ENCODE results near the gene VTA1. TPM values are rescaled to one million over a fixed set of nuclear protein-coding genes. Genes with fewer than 3 reads are reported as not detected.
"Not testable (repeated sequence)": the region's sequence is repeated elsewhere in the genome, so short reads cannot be mapped to it uniquely, and the experiment has no call there.

Gene VTA1
- total RNA-seq, 4 donors from 2014 or later: 42.2 to 55.0 (median 50.2) TPM

DNA sequence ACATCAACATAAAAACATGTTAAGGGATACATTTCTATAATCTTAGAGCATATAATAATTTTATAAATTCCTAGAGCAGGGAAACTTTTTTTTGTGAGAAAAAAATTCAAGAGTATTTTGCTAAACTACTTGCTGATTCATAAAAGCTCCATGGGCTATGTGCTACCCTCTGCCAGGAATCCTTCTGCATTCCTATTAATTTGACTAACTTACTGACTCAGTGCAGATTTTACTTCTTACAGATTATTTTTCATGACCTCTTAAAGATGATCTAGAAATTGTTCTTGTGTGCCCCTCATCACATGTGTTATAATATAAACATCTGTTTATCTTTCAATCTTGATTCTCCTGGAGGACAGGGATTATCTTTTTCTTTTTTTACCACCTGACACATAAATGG, 5.7 kb downstream of the VTA1 start:
- H3K27ac ChIP-seq: no peak overlapping the region
- H3K9me3 ChIP-seq: no peaks in the 10 kb centered on the region
- no peak overlapping the region for H3K4me3 ChIP-seq
- H3K27me3 ChIP-seq: no peaks in the 10 kb centered on the region
- H3K4me1 ChIP-seq: peaks cover 14 to 42% (median 18%) of the 10 kb centered on the region in 3 donors
- intact Hi-C loops (cut with DNase I): loop anchor here (10.0 kb wide), 2 partner anchors 52 to 232 kb away; no protein-coding TSS in a partner anchor
- TF ChIP-seq, protein P1, sequence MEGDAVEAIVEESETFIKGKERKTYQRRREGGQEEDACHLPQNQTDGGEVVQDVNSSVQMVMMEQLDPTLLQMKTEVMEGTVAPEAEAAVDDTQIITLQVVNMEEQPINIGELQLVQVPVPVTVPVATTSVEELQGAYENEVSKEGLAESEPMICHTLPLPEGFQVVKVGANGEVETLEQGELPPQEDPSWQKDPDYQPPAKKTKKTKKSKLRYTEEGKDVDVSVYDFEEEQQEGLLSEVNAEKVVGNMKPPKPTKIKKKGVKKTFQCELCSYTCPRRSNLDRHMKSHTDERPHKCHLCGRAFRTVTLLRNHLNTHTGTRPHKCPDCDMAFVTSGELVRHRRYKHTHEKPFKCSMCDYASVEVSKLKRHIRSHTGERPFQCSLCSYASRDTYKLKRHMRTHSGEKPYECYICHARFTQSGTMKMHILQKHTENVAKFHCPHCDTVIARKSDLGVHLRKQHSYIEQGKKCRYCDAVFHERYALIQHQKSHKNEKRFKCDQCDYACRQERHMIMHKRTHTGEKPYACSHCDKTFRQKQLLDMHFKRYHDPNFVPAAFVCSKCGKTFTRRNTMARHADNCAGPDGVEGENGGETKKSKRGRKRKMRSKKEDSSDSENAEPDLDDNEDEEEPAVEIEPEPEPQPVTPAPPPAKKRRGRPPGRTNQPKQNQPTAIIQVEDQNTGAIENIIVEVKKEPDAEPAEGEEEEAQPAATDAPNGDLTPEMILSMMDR (IDR thresholded peaks at IDR 0.05): no peak
- no peak for TF ChIP-seq POLR2A (IDR thresholded peaks at IDR 0.05)
- no peaks in the 10 kb centered on the region for H3K36me3 ChIP-seq
- DNase-seq: no peak

GRCh38 chr6:142153196-142153595, 6.1 kb downstream of the VTA1 start:
- peaks cover 10 to 37% (median 14%) of the 10 kb centered on the region in 3 donors for H3K4me1 ChIP-seq
- no peak for DNase-seq
- H3K36me3 ChIP-seq: no peaks in the 10 kb centered on the region
- no peaks in the 10 kb centered on the region for H3K9me3 ChIP-seq
- H3K4me3 ChIP-seq: no peak overlapping the region
- no peak overlapping the region for H3K27ac ChIP-seq
- intact Hi-C loops (cut with DNase I): loop anchor here (10.0 kb wide), 2 partner anchors 52 to 232 kb away; no protein-coding TSS in a partner anchor
- WGBS, 2 donors: 75 to 78% methylated on average over 2 of the region's 2 CpGs
- no peak for TF ChIP-seq POLR2A (IDR thresholded peaks at IDR 0.05)
- TF ChIP-seq, protein P1 (IDR thresholded peaks at IDR 0.05): no peak
- H3K27me3 ChIP-seq: no peaks in the 10 kb centered on the region

DNA sequence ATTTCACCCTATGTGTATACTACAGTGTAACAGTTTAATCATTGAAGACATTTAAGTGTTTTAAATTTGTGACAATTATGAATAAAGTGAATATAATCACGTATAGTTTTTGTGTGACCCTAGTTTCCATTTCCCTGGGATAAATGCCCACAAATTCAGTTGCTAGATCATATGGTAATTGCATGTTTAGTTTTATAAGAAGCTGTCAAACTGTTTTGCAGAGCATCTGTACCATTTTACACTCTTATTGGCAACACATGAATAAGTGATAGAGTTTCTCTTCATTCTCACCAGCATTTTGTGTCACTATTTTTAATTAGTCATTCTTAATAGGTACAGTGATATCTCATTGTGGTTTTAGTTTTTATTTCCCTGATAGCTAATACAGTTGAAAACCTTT, 7.3 kb downstream of the VTA1 start:
- no peak for TF ChIP-seq POLR2A (IDR thresholded peaks at IDR 0.05)
- TF ChIP-seq, protein P1 (IDR thresholded peaks at IDR 0.05): no peak
- Histone ChIP-seq H3K36me3 (no peaks in the 10 kb centered on the region), H3K4me1 (peaks cover 3 to 26% (median 4%) of the 10 kb centered on the region in 3 donors), H3K27me3 (no peaks in the 10 kb centered on the region), H3K4me3 (no peak overlapping the region), H3K27ac (no peak overlapping the region), H3K9me3 (no peaks in the 10 kb centered on the region)
- WGBS, 2 donors: 73 to 83% methylated on average over 1 of the region's 1 CpG
- no peak for DNase-seq
- intact Hi-C loops (cut with DNase I): loop anchor here (10.0 kb wide), 2 partner anchors 50 to 230 kb away; no protein-coding TSS in a partner anchor

GRCh38 chr6:142155091-142155490, 8.0 kb downstream of the VTA1 start:
- no peak for DNase-seq
- no peaks in the 10 kb centered on the region for H3K9me3 ChIP-seq
- no peak for TF ChIP-seq POLR2A (IDR thresholded peaks at IDR 0.05)
- TF ChIP-seq, protein P1 (IDR thresholded peaks at IDR 0.05): no peak
- peaks cover 0 to 18% (median 4%) of the 10 kb centered on the region in 3 donors for H3K4me1 ChIP-seq
- no peak overlapping the region for H3K4me3 ChIP-seq
- 78 to 79% methylated on average over 3 of the region's 3 CpGs for WGBS, 2 donors
- intact Hi-C loops (cut with DNase I): loop anchor here (10.0 kb wide), 2 partner anchors 50 to 230 kb away; no protein-coding TSS in a partner anchor
- no peak overlapping the region for H3K27ac ChIP-seq
- no peaks in the 10 kb centered on the region for H3K27me3 ChIP-seq
- no peaks in the 10 kb centered on the region for H3K36me3 ChIP-seq

GRCh38 chr6:142155895-142156757, 9.1 kb downstream of the VTA1 start:
- no peak for TF ChIP-seq POLR2A (IDR thresholded peaks at IDR 0.05)
- TF ChIP-seq, protein P1 (IDR thresholded peaks at IDR 0.05): peak in 5 of 6 experiments; percentile 15 to 58 (median 40)
- no peaks in the 10 kb centered on the region for H3K36me3 ChIP-seq
- no peak for DNase-seq
- no peak overlapping the region for H3K4me3 ChIP-seq
- no peaks in the 10 kb centered on the region for H3K9me3 ChIP-seq
- intact Hi-C loops (cut with DNase I): loop anchor here (10.0 kb wide), 2 partner anchors 49 to 229 kb away; no protein-coding TSS in a partner anchor
- H3K27me3 ChIP-seq: no peaks in the 10 kb centered on the region
- WGBS, 2 donors: 34 to 38% methylated on average over 5 of the region's 5 CpGs
- peaks cover 0 to 18% (median 4%) of the 10 kb centered on the region in 3 donors for H3K4me1 ChIP-seq
- no peak overlapping the region for H3K27ac ChIP-seq

- not testable (repeated sequence) for H3K4me3 ChIP-seq, H3K27ac ChIP-seq, H3K36me3 ChIP-seq, DNase-seq, H3K27me3 ChIP-seq, H3K9me3 ChIP-seq
- intact Hi-C loops (cut with DNase I): loop anchor here (10.0 kb wide), 2 partner anchors 48 to 228 kb away; no protein-coding TSS in a partner anchor
- WGBS, 2 donors: 81 to 83% methylated on average over 4 of the region's 4 CpGs
- H3K4me1 ChIP-seq: peaks cover 0 to 16% (median 4%) of the 10 kb centered on the region in 3 donors
Observed at GRCh38 chr6:142156758-142157068, 9.7 kb downstream of the VTA1 start.

Data from esophagus squamous epithelium (tissue), 5 donors.